Measurements from ENCODE around the gene KLHL12.
"Not testable (repeated sequence)": the region's sequence is repeated elsewhere in the genome, so short reads cannot be mapped to it uniquely, and the experiment has no call there.

KLHL12 gene

DNA sequence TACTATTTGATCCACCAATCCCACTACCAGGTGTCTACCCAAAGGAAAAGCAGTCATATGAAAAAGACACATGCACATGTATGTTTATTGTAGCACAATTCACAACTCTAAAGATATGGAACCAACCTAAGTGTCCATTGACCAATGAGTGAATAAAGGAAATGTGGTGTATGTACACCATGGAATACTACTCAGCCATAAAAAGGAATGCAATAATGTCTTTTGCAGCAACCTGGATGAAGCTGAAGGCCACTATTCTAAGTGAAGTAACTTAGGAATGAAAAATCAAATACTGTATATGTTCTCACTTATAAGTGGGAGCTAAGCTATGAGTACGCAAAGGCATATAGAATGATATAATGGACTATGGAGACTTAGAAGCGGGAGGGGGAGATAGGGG is 18.4 kb upstream of the KLHL12 start:
- no peak for DNase-seq

DNA sequence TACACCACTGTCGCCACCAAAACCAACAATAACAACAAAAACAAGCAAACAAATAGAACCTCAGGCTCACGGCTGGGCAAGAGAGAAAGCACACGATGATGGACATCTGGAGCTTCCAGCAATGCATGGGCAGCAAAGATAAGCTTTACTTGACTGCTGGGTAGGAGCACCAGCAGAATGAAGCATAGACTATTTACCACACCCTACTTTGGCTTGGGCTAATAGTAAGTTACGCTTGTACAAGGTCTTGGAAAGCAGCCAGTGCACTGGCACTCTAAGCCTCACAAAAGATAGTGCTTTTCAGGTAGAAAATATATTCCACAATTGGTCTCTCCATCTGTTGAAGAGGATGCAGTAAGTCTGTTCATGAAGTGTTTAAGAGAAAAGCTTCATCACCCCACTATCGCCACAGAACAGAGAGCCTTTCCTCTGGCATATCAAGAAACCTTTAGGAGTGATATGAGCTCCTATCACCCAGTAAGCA is 17.4 kb upstream of the KLHL12 start:
- DNase-seq, result no peak

DNA sequence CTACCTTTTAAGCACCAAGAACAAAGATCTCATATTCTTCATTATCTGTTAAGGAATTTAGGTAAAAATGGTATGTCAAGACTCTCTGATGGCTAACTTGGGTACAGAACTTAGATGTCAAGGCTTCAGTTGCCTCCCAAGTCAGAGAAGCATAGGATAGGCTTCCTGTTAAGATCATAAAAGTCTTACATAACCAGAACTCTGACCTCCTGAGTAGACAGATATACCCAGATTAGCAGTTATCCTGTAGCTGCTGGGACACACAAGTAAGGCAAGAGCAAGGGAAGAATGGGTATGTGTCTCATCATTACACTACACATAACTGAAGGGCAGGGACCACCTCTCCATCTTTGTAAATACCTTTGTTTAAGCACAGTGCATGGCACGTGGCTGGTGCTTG is 15.4 kb upstream of the KLHL12 start:
- DNase-seq, result no peak

DNA sequence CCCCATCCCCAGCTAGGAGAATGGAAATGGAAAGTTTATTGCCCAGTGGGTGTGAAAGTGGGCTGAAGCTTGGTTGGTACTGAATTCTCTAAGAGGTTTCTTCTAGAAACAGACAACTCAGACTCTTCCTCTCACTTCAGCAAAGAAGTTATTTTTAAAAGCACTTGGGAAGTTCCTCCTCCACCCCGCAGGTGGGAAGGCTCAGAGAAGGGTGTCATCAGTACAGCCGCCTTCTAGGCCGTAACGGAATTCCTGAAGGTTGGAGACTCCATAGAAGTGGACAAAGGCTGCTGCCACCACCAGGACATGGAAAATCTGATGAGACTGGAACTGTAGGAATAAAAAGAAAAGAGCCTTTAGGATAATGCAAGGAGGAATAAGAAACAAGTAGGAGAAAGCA is 14.3 kb upstream of the KLHL12 start:
- DNase-seq, result no peak

DNA sequence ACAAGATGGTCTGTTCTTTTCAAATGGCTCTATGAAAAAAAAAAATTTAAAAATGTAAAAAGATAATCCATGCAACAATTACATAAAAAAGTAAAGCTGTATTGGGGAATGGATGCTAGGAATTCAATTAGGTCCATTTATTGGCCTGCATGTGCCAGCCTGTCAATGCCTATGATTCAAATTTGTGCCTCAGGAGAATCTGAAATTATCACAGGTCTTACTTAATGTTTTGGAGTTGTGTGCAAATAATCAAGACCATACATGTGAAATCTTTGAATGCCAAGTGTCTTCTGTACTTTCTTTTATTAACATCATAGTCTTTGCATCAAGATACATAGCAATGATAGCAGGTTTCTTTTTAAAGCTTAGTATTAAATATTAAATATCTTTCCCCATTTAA is 13.5 kb upstream of the KLHL12 start:
- no peak for DNase-seq

DNA sequence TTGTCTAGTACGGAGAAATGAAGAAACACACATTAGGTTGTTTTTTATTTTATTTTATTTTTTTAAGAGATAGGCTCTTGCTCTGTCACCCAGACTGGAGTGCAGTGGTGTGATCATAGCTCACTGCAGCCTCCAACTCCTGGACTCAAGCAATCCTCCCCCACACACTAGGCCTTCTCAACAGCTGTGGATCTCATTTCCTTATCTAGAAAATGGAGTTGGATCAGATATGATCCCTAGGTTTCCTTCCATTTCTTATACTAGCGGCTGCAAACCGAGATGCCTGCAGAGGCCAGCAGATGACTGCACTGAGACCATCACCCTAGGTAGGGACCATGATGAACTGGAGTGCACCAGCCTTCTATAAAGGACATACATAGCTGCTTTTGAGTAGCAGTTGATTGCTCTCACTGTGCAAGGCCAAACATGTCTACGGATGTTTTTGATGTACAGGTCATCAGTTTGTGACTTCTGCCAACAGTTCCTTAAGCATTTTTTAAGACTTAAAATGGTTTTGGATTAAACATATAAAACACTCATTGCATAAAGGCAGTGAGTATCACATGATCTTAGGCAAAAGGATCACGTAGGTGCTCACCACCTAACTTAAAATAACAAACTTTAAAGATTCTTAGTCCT is 11.4 kb upstream of the KLHL12 start:
- no peak for DNase-seq

DNA sequence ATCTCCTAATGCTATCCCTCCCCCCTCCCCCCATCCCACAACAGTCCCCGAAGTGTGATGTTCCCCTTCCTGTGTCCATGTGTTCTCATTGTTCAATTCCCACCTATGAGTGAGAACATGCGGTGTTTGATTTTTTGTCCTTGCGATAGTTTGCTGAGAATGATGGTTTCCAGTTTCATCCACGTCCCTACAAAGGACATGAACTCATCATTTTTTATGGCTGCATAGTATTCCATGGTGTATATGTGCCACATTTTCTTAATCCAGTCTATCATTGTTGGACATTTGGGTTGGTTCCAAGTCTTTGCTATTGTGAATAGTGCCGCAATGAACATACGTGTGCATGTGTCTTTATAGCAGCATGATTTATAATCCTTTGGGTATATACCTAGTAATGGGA is 9.4 kb upstream of the KLHL12 start:
- DNase-seq, result not testable (repeated sequence)

DNA sequence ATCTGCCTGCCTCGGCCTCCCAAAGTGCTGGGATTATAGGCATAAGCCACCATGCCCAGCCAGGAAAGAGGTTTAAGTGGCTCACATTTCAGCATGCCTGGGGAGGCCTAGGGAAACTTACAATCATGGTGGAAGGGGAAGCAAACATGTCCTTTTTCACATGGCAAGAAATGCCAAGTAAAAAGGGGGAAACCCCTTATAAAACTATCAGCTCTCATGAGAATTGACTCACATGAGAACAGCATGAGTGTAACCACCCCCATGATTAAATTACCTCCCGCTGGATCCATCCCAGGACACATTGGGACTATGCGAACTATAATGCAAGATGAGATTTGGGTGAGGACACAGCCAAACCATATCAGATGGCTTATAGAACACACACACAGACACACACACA is 8.8 kb upstream of the KLHL12 start:
- no peak for DNase-seq

DNA sequence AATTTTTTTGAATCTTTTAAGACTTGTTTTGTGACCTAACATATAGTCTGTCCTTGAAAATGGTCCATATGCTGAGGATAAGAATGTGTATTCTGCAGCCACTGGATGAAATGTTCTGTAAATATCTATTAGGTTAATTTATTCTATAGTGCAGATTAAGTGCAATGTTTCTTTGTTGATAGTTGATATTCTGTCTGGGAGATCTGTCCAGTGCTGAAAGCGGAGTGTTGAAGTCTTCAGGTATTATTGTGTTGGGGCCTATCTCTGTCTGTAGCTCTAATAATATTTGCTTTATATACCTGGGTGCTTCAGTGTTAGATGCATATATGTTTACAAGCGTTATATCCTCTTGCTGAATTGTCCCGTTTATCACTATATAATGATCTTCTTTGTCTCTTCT is 7.7 kb upstream of the KLHL12 start:
- no peak for DNase-seq

DNA sequence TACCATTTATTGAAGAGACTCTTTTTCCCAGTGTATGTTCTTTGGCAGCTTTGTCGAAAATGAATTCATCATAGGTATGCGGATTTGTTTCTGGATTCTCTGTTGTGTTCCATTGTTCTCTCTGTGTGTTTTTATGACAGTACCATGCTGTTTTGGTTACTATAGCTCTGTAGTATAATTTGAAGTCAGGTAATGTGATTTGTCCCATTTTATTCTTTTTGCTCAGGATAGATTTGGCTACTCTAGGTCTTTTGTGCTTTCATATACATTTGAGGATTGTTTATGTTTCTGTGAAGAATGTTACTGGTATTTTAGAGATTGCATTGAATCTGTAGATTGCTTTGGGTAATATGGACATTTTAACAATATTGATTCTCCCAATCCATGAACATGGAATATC is 5.4 kb upstream of the KLHL12 start:
- no peak for DNase-seq

DNA sequence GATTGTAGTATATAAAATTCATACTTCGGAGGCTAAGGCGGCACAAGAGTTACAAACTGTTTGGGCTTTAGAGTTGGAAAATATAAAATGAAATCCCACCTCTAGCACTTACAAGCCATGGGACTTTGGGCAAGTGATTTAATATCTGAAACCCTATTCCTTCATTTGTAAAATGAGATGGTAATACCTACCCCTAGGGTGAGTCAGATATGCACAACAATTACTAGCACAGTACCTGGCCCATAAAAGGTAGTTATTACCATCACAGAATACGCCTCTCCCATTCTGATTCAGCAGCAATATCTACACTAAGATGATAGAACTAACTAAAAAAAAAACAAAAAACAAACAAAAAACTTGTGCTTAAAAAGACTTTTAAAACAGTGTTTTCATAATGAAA is 3.5 kb downstream of the KLHL12 start:
- DNase-seq, result no peak

DNA sequence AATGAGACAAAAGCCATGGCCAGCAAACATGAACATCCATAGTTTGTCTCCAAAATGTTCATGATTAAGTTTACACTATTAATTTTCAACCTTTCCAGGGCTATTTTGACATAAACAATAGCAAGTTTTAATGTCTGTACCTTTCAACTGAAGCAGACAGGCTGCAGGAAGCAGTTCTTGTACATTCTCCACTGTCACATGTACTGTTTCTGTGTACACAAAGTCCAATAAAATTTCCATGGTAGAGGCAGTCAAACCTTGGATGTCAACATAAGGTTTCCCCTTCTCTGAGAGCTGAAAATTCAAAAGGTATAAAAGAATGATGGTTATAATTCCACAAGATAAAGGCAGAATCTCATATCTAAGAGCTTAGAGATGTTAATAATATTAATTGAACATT is 7.4 kb downstream of the KLHL12 start:
- DNase-seq, result no peak

DNA sequence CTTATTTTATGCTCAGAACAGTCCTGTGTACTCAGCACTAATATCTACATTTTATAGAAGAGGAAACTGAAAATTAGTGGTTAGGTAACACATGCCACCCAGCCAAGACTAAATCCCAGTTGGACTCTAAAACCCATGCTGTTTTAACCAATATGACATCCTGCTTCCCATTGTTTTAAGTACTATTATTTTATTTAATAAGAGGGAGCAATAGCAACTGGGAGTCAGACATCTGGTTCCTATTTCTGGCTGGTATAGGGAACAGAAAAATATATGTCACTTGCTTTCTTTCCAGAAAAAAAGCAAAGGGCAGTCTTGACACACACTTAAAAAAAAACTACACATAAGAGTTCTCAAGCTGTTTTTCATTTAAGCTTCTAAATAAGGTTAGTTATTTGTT is 11.9 kb downstream of the KLHL12 start:
- no peak for DNase-seq

DNA sequence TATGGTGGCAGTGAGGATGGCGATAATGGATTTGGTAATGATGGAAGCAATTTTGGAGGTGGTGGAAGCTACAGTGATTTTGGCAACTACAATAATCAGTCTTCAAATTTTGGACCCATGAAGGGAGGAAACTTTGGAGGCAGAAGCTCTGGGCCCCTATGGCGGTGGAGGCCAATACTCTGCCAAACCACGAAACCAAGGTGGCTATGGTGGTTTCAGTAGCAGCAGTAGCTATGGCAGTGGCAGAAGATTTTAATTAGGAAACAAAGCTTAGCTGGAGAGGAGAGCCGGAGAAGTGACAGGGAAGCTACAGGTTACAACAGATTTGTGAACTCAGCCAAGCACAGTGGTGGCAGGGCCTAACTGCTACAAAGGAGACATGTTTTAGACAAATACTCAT is 14.6 kb downstream of the KLHL12 start:
- not testable (repeated sequence) for DNase-seq

DNA sequence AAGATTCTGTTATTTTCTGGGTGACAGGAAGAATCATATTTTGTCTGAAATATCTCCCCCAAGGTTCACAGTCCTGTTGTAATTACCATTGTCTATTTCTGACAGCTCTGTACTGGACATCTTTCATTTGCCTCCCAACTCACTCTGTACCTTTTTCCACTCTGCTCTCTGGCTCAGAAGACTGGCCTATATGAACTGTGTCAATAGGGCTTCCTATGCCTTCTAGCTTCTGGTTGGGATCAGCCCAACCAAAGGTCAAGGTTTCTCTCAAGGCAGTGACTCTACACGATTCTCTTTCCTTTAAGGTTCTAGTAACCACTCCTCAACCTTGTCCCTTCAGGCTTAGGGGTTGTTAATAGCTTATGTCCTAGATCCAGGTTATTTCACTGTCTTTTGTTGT is 17.5 kb downstream of the KLHL12 start:
- no peak for DNase-seq

DNA sequence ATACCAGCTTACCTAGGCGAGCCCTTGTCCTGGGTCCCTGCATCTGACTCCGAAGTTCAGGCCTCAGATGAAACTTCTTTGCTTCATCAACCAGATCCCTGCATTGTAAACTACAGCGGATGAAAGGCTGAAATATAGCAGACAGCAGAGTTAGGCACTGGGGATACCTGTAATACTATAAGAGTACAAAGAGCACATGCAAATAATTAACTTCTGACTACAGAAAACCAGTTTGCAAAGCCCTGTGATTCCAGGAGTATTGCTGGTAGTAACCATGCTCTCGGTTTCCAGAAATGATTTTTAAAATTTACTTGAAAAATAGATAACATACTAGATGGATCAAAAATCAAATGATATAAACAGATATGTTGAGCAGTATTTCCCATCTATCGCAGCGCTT is 18.0 kb downstream of the KLHL12 start:
- DNase-seq, result no peak

DNA sequence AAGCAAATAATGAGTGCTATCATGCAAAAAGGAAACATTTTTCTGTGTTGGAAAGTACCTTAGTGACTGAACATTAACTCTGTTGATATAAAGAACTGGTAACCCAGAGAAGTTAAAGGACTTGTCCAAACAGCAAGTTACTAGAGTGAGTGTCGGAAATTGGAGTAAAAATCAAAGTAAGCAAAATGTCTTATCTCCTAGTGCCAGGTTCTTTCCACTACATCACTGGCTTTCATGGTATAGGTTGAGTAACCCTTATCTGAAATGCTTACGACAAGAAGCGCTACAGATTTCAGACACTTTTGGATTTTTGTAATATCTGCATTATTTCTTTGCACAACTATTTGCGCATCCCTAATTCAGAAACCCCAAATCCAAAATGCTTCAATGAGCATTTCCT is 21.7 kb downstream of the KLHL12 start:
- DNase-seq, result no peak

DNA sequence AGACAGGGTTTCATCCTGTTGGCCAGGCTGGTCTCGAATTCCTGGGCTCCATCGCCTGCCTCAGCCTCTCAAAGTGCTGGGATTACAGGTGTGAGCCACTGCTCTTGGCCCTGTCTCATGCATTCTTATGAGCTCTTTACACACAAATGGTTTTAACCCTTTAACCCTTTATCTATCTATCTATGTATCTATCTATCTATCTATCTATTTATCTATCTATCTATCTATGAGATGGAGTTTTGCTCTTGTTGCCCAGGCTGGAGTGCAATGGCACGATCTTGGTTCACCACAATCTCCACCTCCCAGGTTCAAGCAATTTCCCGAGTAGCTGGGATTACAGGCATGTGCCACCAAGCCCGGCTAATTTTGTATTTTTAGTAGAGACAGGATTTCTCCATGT is 23.2 kb downstream of the KLHL12 start:
- DNase-seq, result not testable (repeated sequence)

DNA sequence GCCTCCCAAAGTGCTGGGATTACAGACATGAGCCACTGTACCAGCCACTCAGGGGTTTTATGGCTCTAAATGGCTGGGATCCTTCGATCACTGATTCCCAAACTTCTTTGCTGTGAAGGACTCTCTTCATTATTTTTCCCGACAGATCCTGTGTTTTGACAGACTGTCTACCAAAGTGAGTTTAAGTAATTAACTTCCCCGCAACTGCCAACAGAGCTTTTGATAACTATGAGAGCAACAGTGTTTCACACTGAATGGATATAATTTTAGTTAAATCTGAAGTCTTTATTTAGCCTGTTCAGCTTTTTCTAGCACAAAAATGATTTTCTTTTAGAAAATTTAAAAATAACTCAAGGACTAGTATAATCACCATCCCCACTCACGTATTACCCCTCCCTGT is 25.5 kb downstream of the KLHL12 start:
- DNase-seq, result no peak

DNA sequence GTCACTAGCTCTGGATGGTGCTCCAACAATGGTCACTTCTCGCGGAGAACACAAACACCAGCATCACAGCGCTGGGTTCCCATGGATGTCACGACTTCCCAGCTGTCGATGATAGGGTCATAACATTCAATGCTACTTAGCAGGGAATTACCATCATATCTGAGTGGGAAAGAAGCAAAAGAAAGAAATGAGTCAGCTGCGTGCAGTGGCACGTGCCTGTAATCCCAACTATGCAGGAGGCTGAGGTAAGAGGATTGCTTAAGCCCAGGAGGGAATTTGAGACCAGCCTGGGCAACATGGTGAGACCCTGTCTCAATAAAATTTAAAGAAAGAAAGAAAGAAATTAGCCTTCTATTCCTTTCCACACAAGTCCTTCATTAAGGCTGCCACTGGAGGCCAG is 34.5 kb downstream of the KLHL12 start:
- no peak for DNase-seq

DNA sequence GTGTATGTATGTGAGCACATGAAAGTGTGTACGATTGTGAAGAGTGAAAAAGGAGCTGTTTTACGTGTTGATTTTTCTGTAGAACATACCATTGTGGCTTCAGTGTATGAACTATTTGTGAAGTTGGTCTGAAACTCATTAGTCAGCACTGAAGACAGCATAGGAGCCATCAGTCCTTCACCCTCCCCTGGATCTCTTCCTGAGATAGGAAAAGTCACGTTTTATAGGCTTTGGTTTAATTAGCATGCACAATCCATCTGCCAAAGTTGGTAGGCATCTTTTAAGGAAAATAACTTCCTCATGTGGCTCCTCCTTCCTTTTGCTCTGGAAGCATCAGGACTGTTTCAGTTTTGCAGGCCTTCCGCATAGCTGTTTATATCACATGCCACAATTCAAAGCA is 36.6 kb downstream of the KLHL12 start:
- DNase-seq, result no peak

DNA sequence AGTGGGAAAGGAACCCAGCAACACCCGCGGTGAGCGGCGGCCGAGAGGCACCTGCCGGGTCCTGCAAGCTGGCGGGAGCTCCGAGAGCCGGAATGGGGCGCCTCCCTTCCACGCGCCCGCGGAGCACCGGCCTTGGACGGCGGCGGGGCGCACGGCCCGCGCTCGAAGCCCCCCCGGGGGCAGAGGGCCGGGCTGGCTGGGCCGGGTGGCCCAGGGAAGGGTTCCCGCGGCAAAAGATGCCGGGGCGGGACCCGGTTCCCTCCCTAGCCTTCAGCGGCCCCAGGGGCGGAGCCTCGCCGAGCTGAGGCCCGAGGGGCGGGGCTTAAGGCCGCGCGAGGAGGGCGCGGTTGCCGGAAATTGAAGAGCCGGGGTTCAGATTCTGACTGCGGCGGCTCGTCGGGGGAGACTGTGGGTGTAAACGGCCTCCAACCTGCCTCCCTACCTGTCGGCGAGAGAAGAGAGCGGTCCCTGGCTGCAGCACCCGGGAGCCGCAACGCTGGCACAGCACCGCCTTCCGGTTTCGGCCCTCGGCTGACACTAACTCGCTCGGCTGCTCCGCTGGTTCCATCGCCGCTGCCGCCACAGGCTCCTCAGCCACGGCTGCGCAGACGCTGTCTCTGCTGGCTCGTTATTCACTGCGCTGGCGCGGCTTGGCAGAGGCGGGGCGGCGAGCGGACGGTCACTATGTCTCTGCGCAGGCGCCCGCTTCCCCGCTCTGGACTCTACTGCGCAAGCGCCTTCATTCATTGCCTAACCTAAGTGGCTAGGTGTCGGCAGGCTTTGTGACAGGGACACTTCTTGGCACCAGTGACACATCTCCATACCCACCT is 38.3 kb downstream of the KLHL12 start, which contains the start of gene RABIF:
Gene RABIF (minus strand): TSS at position 619 of the 830 bp plus-strand sequence. CDS start 51 bp downstream, at position 568.
- DNase-seq, result peak; percentile 95

DNA sequence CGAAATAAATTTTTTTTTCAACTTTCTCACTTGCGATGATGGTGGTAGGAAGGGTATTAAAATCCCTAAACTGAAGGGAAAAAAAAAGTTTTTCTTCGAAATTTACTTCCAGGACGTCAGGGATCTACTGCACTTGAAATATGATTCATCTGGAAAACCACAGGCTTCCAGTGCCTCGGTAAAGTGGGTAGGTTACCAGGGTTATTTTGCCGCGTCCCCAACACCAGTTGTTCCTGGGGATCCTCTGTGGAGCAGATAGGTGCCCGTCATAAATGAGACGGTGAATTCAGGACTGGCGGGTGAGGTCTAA is 38.9 kb downstream of the KLHL12 start:
- DNase-seq, result no peak

DNA sequence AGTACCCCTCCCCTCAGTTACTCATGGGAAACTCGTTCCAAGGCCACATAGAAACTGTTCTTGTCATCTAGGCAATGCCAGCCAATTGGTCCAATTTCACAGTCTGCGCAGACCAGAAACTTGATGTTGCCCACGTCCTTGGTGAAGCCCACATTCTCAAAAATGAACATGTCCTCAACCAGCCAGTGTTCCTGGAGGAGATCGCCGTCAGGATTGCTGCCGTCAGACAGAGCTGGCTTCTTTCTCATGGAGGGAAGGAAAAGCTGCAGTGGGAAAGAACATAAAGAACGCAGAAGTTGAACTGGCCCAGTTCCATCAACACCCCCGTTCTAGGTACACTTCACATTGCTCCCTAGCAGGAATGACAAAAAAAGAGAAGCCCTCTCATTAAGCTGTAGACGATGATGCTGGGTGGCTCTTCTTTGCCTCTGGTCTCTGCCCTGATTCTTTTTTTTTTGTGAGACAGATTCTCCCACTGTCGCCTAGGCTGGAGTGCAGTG is 46.0 kb downstream of the KLHL12 start:
- DNase-seq, result no peak

DNA sequence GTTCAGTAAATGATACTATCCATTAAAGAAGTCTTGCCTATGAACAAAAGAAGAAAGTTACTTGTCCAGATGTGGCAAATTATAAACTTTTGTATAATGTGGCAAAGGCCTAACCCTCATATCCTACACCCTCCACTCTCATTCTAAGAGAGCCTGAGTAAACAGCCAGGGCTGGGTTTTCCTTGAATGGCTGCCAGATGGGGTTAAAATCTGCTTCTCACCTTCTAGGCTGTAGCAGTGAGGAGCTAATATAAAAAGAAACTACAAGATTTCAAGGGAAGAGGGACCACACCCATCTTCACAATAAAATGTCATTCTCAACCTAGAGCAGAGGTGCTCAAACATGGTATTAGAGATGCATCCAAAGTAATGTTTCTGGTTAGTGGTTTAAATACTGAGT is 47.0 kb downstream of the KLHL12 start:
- DNase-seq, result no peak
